Ishikawa (cell line): Measurements from ENCODE around the gene STPG1.

Experiments
- CEBPB ChIP-seq: IDR thresholded peaks from 2 replicates; pipeline ENCODE4 v1.6.1; 2012
- CREB1 ChIP-seq: IDR thresholded peaks from 2 replicates; pipeline ENCODE4 v1.6.1; 2012; ENCODE audit warnings: low read depth
- EGR1 ChIP-seq: IDR thresholded peaks from 2 replicates; pipeline ENCODE4 v1.6.1; 2012
- EP300 ChIP-seq: IDR thresholded peaks from 2 replicates; pipeline ENCODE4 v1.6.1; 2012; ENCODE audit warnings: borderline replicate concordance
- FOXM1 ChIP-seq: IDR thresholded peaks from 2 replicates; pipeline ENCODE4 v1.6.1; 2012; ENCODE audit warnings: low read depth, borderline replicate concordance
- MAX ChIP-seq: IDR thresholded peaks from 2 replicates; pipeline ENCODE4 v1.6.1; 2012
- NFIC ChIP-seq: IDR thresholded peaks from 2 replicates; pipeline ENCODE4 v1.6.1; 2012
- RAD21 ChIP-seq: IDR thresholded peaks from 2 replicates; pipeline ENCODE4 v1.6.1; 2012; ENCODE audit warnings: low read depth
- REST ChIP-seq: IDR thresholded peaks from 2 replicates; pipeline ENCODE4 v1.6.1; 2012; ENCODE audit warnings: low read depth, mild to moderate bottlenecking
- TAF1 ChIP-seq: IDR thresholded peaks from 2 replicates; pipeline ENCODE4 v1.6.1; 2012; ENCODE audit warnings: low read depth, mild to moderate bottlenecking
- TCF12 ChIP-seq: IDR thresholded peaks from 2 replicates; pipeline ENCODE4 v1.6.1; 2012; ENCODE audit warnings: low read depth
- TEAD4 ChIP-seq: IDR thresholded peaks from 2 replicates; pipeline ENCODE4 v1.6.1; 2012
- USF1 ChIP-seq: IDR thresholded peaks from 2 replicates; pipeline ENCODE4 v1.6.1; 2012
- YY1 ChIP-seq: IDR thresholded peaks from 2 replicates; pipeline ENCODE4 v1.6.1; 2012; ENCODE audit warnings: low read depth
- ZBTB7A ChIP-seq: IDR thresholded peaks from 2 replicates; pipeline ENCODE4 v1.6.1; 2012; ENCODE audit warnings: low read depth

The STPG1 gene

GRCh38 chr1:24400065-24400464, 13.5 kb downstream of the STPG1 start:
- no peak for TF ChIP-seq CEBPB
- no peak for TF ChIP-seq FOXM1
- no peak for TF ChIP-seq YY1
- no peak for TF ChIP-seq MAX
- TF ChIP-seq ZBTB7A, result no peak
- no peak for TF ChIP-seq TAF1
- no peak for TF ChIP-seq NFIC
- TF ChIP-seq EP300, result no peak
- no peak for TF ChIP-seq REST
- no peak for TF ChIP-seq TEAD4
- TF ChIP-seq TCF12, result no peak
- TF ChIP-seq USF1, result no peak
- no peak for TF ChIP-seq EGR1
- no peak for TF ChIP-seq CREB1
- TF ChIP-seq RAD21, result no peak

GRCh38 chr1:24393892-24394291, 19.7 kb downstream of the STPG1 start:
- TF ChIP-seq TEAD4 (no peak), CREB1 (no peak), FOXM1 (no peak), USF1 (no peak), EP300 (no peak), CEBPB (no peak), RAD21 (no peak), YY1 (no peak), ZBTB7A (no peak), EGR1 (no peak), NFIC (no peak)

- no peak for TF ChIP-seq CREB1
- TF ChIP-seq USF1, result no peak
- no peak for TF ChIP-seq TAF1
- no peak for TF ChIP-seq EGR1
- no peak for TF ChIP-seq TCF12
- no peak for TF ChIP-seq NFIC
- no peak for TF ChIP-seq FOXM1
- TF ChIP-seq EP300, result no peak
- TF ChIP-seq REST, result no peak
These were observed 20.5 kb downstream of the STPG1 start for GRCh38 chr1:24392982-24393650.

GRCh38 chr1:24392604-24392946, 21.0 kb downstream of the STPG1 start:
- TF ChIP-seq TEAD4 (no peak), YY1 (no peak), TCF12 (no peak), FOXM1 (no peak), USF1 (no peak), CEBPB (no peak), EGR1 (no peak), ZBTB7A (no peak), MAX (no peak), CREB1 (no peak), NFIC (no peak), EP300 (no peak), RAD21 (no peak), TAF1 (no peak), REST (no peak)
